Activated CD4-positive, alpha-beta T cell treated with anti-CD3 and anti-CD28 coated beads, Interleukin-2, amount 10 ng/mL, durations not matched to agents 7 days and 5 days (primary cell): Measurements from ENCODE around the gene ALDH18A1. TPM values are rescaled to one million over a fixed set of nuclear protein-coding genes. Genes with fewer than 3 reads are reported as not detected.
"Not testable (repeated sequence)": the region's sequence is repeated elsewhere in the genome, so short reads cannot be mapped to it uniquely, and the experiment has no call there.

ENCODE experiments used
- CTCF ChIA-PET: fragments of 350-600 bp; sonication (Branson Sonifier 250); formaldehyde crosslinking; loops from one replicate; lab custom pipeline; 2021; ENCODE audit warnings: antibody characterized with exemption; lab: Charles Lee
- POLR2A ChIA-PET: fragments of 350-600 bp; sonication (Branson Sonifier 250); formaldehyde crosslinking; loops from one replicate; lab custom pipeline; 2021; ENCODE audit warnings: antibody characterized with exemption; lab: Charles Lee
- DNase-seq: peaks from one replicate; pipeline ENCODE4 v3.0.0-alpha.2; 2020
- H3K27ac Mint-ChIP-seq: one replicate; pipeline ENCODE4 v1.8.0; 2021; ENCODE audit warnings: mild to moderate bottlenecking, moderate library complexity, mixed read lengths
- H3K27me3 Mint-ChIP-seq: one replicate; pipeline ENCODE4 v1.8.0; 2021; ENCODE audit warnings: mixed read lengths
- H3K36me3 Mint-ChIP-seq: one replicate; pipeline ENCODE4 v1.8.0; 2021; ENCODE audit warnings: low read depth, mixed read lengths
- H3K4me1 Mint-ChIP-seq: one replicate; pipeline ENCODE4 v1.8.0; 2021; ENCODE audit warnings: mixed read lengths
- H3K4me3 Mint-ChIP-seq: one replicate; pipeline ENCODE4 v1.8.0; 2021; ENCODE audit warnings: mild to moderate bottlenecking, moderate library complexity, mixed read lengths
- H3K9me3 Mint-ChIP-seq: one replicate; pipeline ENCODE4 v1.8.0; 2021; ENCODE audit warnings: mixed read lengths
- total RNA-seq, 2 experiments: library from RNA; stranded (reverse); gene quantifications; one replicate each; pipeline ENCODE4 v1.2.3, GENCODE V29; 2021

Gene ALDH18A1
- total RNA-seq, 2 experiments from 2014 or later: 60.4 to 64.9 TPM

DNA sequence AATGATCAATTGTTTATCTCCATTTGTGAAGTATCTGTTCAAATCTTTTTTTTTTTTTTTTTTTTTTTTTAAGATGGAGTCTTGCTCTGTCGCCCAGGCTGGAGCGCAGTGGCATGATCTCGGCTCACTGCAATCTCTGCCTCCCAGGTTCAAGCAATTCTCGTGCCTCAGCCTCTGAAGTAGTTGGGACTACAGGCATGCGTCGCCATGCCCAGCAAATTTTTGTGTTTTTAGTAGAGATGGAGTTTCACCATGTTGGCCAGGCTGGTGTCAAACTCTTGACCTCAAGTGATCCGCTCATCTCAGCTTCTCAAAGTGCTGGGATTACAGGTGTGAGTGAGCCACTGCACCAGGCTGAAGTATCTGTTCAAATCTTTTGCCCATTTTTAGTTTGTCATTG lies 16.1 kb upstream of the ALDH18A1 start:
- H3K4me1 Mint-ChIP-seq, POLR2A ChIA-PET, DNase-seq, CTCF ChIA-PET, H3K9me3 Mint-ChIP-seq, H3K27me3 Mint-ChIP-seq, H3K4me3 Mint-ChIP-seq, H3K27ac Mint-ChIP-seq, H3K36me3 Mint-ChIP-seq: not testable (repeated sequence)

- POLR2A ChIA-PET: no interaction called here
- DNase-seq: no peak
- Mint-ChIP-seq H3K9me3 (no peaks in the 10 kb centered on the region), H3K27me3 (no peaks in the 10 kb centered on the region), H3K4me3 (no peak overlapping the region), H3K36me3 (peaks cover 3% of the 10 kb centered on the region), H3K27ac (no peak overlapping the region), H3K4me1 (no peaks in the 10 kb centered on the region)
- CTCF ChIA-PET: interaction anchor here (0.8 to 3.4 kb wide), 3 partner anchors 16 to 177 kb away, joined by 3 to 17 read pairs (median 4); partner anchors contain the start of gene TCTN3
These were observed 8.0 kb upstream of the ALDH18A1 start for GRCh38 chr10:95664543-95664942.

- peaks cover 3% of the 10 kb centered on the region for H3K36me3 Mint-ChIP-seq
- H3K4me3 Mint-ChIP-seq: no peak overlapping the region
- DNase-seq: no peak
- POLR2A ChIA-PET: no interaction called here
- no peaks in the 10 kb centered on the region for H3K9me3 Mint-ChIP-seq
- H3K27me3 Mint-ChIP-seq: no peaks in the 10 kb centered on the region
- CTCF ChIA-PET: interaction anchor here (3.4 kb wide), 1 partner anchor 30 kb away, joined by 17 read pairs; the partner anchor contains the start of gene TCTN3
- no peak overlapping the region for H3K27ac Mint-ChIP-seq
- H3K4me1 Mint-ChIP-seq: no peaks in the 10 kb centered on the region
These were observed 7.0 kb upstream of the ALDH18A1 start for GRCh38 chr10:95663496-95663895.

DNA sequence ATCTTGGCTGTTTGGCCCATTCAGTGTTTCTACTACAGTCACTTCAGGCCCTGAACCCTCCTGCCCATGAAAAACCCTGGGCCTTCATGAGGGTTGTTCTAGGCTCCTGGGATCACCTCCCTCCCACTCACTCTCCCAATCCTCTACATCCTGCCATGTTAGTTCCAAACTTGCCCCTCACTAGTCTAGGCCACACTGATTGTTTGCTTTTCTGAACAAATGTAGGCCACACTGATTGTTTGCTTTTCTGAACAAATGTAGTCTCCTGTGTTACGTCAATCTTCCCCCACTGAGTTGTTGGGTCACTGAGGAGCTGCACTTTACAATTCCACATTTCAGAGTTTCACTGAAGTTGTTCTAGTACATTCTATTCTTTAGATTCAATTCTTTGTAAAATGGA lies 5.3 kb upstream of the ALDH18A1 start:
- no peaks in the 10 kb centered on the region for H3K27me3 Mint-ChIP-seq
- H3K4me1 Mint-ChIP-seq: peaks cover 7% of the 10 kb centered on the region
- ChIA-PET POLR2A (no interaction called here), CTCF (interaction anchor here (0.9 kb wide), 1 partner anchor 32 kb away, joined by 3 read pairs; the partner anchor contains the start of gene TCTN3)
- no peak overlapping the region for H3K4me3 Mint-ChIP-seq
- DNase-seq: no peak
- H3K36me3 Mint-ChIP-seq: peaks cover 3% of the 10 kb centered on the region
- H3K9me3 Mint-ChIP-seq: no peaks in the 10 kb centered on the region
- no peak overlapping the region for H3K27ac Mint-ChIP-seq

GRCh38 chr10:95660283-95660682 lies 3.8 kb upstream of the ALDH18A1 start:
- Mint-ChIP-seq H3K4me3 (no peak overlapping the region), H3K27ac (no peak overlapping the region), H3K4me1 (peaks cover 17% of the 10 kb centered on the region), H3K36me3 (peaks cover 5% of the 10 kb centered on the region), H3K27me3 (no peaks in the 10 kb centered on the region), H3K9me3 (no peaks in the 10 kb centered on the region)
- POLR2A ChIA-PET: no interaction called here
- CTCF ChIA-PET: interaction anchor here (2.1 kb wide), 1 partner anchor 34 kb away, joined by 9 read pairs; the partner anchor contains the start of gene TCTN3
- no peak for DNase-seq

DNA sequence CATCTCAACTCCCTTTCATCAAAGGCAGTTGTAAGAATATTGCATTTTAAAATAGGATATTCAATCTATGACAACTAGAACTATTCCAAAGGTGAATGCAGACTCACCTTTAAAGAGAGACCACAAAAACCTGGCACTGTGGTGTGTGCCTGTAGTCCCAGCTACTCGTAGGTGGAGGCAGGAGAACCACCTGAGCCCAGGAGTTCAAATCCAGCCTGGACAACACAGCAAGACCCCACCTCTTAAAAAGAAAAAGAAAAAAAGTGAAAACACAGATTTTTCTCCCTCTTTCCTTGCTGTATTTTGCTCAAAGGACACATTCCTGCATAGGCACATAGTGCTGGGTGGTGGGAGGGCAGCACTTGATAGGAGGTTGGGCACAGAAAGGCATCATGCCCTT lies 739 bp upstream of the ALDH18A1 start:
- no peak for DNase-seq
- CTCF ChIA-PET: interaction anchor here (1.0 to 1.6 kb wide), 2 partner anchors 9 to 36 kb away, joined by 4 to 7 read pairs; partner anchors contain the start of gene TCTN3

GRCh38 chr10:95655571-95656290 lies 780 bp downstream of the ALDH18A1 start:
- DNase-seq: peak; percentile 10
- Mint-ChIP-seq H3K36me3 (peaks cover 37% of the 10 kb centered on the region), H3K27ac (peak overlapping the region; percentile 93), H3K27me3 (no peaks in the 10 kb centered on the region), H3K4me1 (peaks cover 26% of the 10 kb centered on the region), H3K4me3 (peak overlapping the region; percentile 100), H3K9me3 (peaks cover 13% of the 10 kb centered on the region)
- CTCF ChIA-PET: interaction anchor here (1.6 to 2.2 kb wide), 2 partner anchors 38 kb away, joined by 7 to 10 read pairs; partner anchors contain the start of gene TCTN3
- POLR2A ChIA-PET: interaction anchor here (0.6 kb wide), 1 partner anchor 120 kb away, joined by 3 read pairs; no protein-coding TSS in a partner anchor

More for the DNA sequence above, 739 bp upstream of the ALDH18A1 start:
- Mint-ChIP-seq H3K4me1 (peaks cover 25% of the 10 kb centered on the region), H3K27me3 (no peaks in the 10 kb centered on the region), H3K4me3 (peak overlapping the region; percentile 100), H3K27ac (no peak overlapping the region), H3K36me3 (peaks cover 22% of the 10 kb centered on the region), H3K9me3 (peaks cover 4% of the 10 kb centered on the region)
- POLR2A ChIA-PET: no interaction called here

- Mint-ChIP-seq H3K9me3 (peaks cover 15% of the 10 kb centered on the region), H3K4me1 (peaks cover 27% of the 10 kb centered on the region), H3K27me3 (no peaks in the 10 kb centered on the region), H3K4me3 (no peak overlapping the region), H3K36me3 (peaks cover 50% of the 10 kb centered on the region), H3K27ac (no peak overlapping the region)
- no peak for DNase-seq
- ChIA-PET CTCF (interaction anchor here (0.9 to 2.2 kb wide), 2 partner anchors 13 to 39 kb away, joined by 3 to 10 read pairs; partner anchors contain the start of gene TCTN3), POLR2A (no interaction called here)
These were observed 2.6 kb downstream of the ALDH18A1 start for GRCh38 chr10:95653895-95654294.

GRCh38 chr10:95651346-95652060 lies 5.0 kb downstream of the ALDH18A1 start:
- POLR2A ChIA-PET: no interaction called here
- Mint-ChIP-seq H3K27ac (no peak overlapping the region), H3K4me3 (no peak overlapping the region), H3K27me3 (no peaks in the 10 kb centered on the region), H3K4me1 (peaks cover 17% of the 10 kb centered on the region), H3K9me3 (peaks cover 15% of the 10 kb centered on the region), H3K36me3 (peaks cover 63% of the 10 kb centered on the region)
- DNase-seq: no peak
- CTCF ChIA-PET: interaction anchor here (1.0 to 1.4 kb wide), 2 partner anchors 42 to 221 kb away, joined by 4 read pairs; partner anchors contain the start of gene TCTN3

- no peak for DNase-seq
- Mint-ChIP-seq H3K4me1 (peaks cover 10% of the 10 kb centered on the region), H3K27me3 (no peaks in the 10 kb centered on the region), H3K4me3 (no peak overlapping the region), H3K9me3 (peaks cover 15% of the 10 kb centered on the region), H3K27ac (no peak overlapping the region), H3K36me3 (peaks cover 65% of the 10 kb centered on the region)
- ChIA-PET CTCF (no interaction called here), POLR2A (no interaction called here)
These were observed 6.3 kb downstream of the ALDH18A1 start for GRCh38 chr10:95650232-95650631.

GRCh38 chr10:95648138-95648537 lies 8.4 kb downstream of the ALDH18A1 start:
- CTCF ChIA-PET: interaction anchor here (1.0 to 1.4 kb wide), 2 partner anchors 17 to 46 kb away, joined by 3 to 6 read pairs; partner anchors contain the start of gene TCTN3
- Mint-ChIP-seq H3K27ac (no peak overlapping the region), H3K36me3 (peaks cover 54% of the 10 kb centered on the region)

GRCh38 chr10:95646160-95646559 lies 10.4 kb downstream of the ALDH18A1 start:
- Mint-ChIP-seq H3K27me3 (no peaks in the 10 kb centered on the region), H3K27ac (no peak overlapping the region), H3K4me3 (no peak overlapping the region), H3K9me3 (peaks cover 4% of the 10 kb centered on the region), H3K36me3 (peaks cover 35% of the 10 kb centered on the region), H3K4me1 (peaks cover 9% of the 10 kb centered on the region)
- POLR2A ChIA-PET: no interaction called here
- CTCF ChIA-PET: no interaction called here
- no peak for DNase-seq

More at GRCh38 chr10:95648138-95648537, 8.4 kb downstream of the ALDH18A1 start:
- H3K4me1 Mint-ChIP-seq: peaks cover 10% of the 10 kb centered on the region
- POLR2A ChIA-PET: interaction anchor here (0.6 kb wide), 1 partner anchor 8 kb away, joined by 7 read pairs; no protein-coding TSS in a partner anchor
- no peaks in the 10 kb centered on the region for H3K27me3 Mint-ChIP-seq
- H3K4me3 Mint-ChIP-seq: no peak overlapping the region
- H3K9me3 Mint-ChIP-seq: peaks cover 15% of the 10 kb centered on the region
- no peak for DNase-seq
